CD14-positive monocyte (primary cell): ENCODE measurements around the gene MBNL3. TPM values are rescaled to one million over a fixed set of nuclear protein-coding genes. Genes with fewer than 3 reads are reported as not detected.

Source experiments
- DNase-seq, 3 donors: peaks; one replicate each; pipeline ENCODE4 v3.0.0-alpha.2; 2011 to 2022
- H2AFZ ChIP-seq: 2 replicates; pipeline ENCODE4 v1.6.0; 2012; ENCODE audit warnings: mild to moderate bottlenecking, low read depth, low read length, inconsistent platforms; ENCODE audit not compliant: insufficient read depth, poor library complexity, severe bottlenecking
- H3K27ac ChIP-seq, 2 donors: 1 replicate in 1 of 2; 2 replicates in 1 of 2; pipeline ENCODE4 v1.5.1; 2012 to 2013; ENCODE audit warnings: low read length in 2 of 2, control low read depth in 1 of 2, inconsistent platforms in 1 of 2, low read depth in 1 of 2, mild to moderate bottlenecking in 1 of 2
- H3K27me3 ChIP-seq, 2 donors: one replicate each; pipeline versions ENCODE4 v1.6.0 to v1.6.1; 2011 to 2013; ENCODE audit warnings: low read length in 2 of 2; ENCODE audit not compliant: control insufficient read depth in 2 of 2, insufficient read depth in 2 of 2
- H3K36me3 ChIP-seq, 2 donors: replicated peaks in 1 of 2; 1 replicate in 1 of 2; 2 replicates in 1 of 2; pipeline versions ENCODE4 v1.5.1 to v1.6.1; 2012 to 2013; ENCODE audit warnings: low read length in 2 of 2, control low read depth in 1 of 2, inconsistent platforms in 1 of 2, mild to moderate bottlenecking in 1 of 2; ENCODE audit not compliant: insufficient read depth in 2 of 2, control insufficient read depth in 1 of 2
- H3K4me1 ChIP-seq, 2 donors: 1 replicate in 1 of 2; 2 replicates in 1 of 2; pipeline versions ENCODE4 v1.5.1 to v1.6.1; 2012 to 2013; ENCODE audit warnings: low read length in 2 of 2, control low read depth in 1 of 2, inconsistent platforms in 1 of 2, mild to moderate bottlenecking in 1 of 2, moderate library complexity in 1 of 2; ENCODE audit not compliant: insufficient read depth in 2 of 2, control insufficient read depth in 1 of 2
- H3K4me2 ChIP-seq: replicated peaks from 2 replicates; pipeline ENCODE3; 2012; ENCODE audit warnings: low read length, moderate library complexity, mild to moderate bottlenecking; ENCODE audit not compliant: poor library complexity, severe bottlenecking; ENCODE audit errors: extremely low read depth
- H3K4me3 ChIP-seq, 3 experiments: fragments of 200-600 bp in 1 of 3; sonication (generic) in 1 of 3; replicated peaks in 1 of 3; 1 replicate in 2 of 3; 2 replicates in 1 of 3; pipeline ENCODE4 v1.5.1; 2011 to 2013; ENCODE audit warnings: low read length in 3 of 3, mild to moderate bottlenecking in 3 of 3, control low read depth in 2 of 3, low read depth in 2 of 3, inconsistent platforms in 1 of 3, moderate library complexity in 1 of 3
- H3K79me2 ChIP-seq: 2 replicates; pipeline ENCODE4 v1.6.0; 2012; ENCODE audit warnings: mild to moderate bottlenecking, control low read depth, inconsistent platforms, low read length, moderate library complexity; ENCODE audit not compliant: insufficient read depth
- H3K9ac ChIP-seq: 2 replicates; pipeline ENCODE4 v1.6.0; 2017; ENCODE audit warnings: low read length, mild to moderate bottlenecking; ENCODE audit not compliant: insufficient read depth, poor library complexity, severe bottlenecking
- H3K9me3 ChIP-seq, 2 donors: replicated peaks in 1 of 2; 1 replicate in 1 of 2; 2 replicates in 1 of 2; pipeline versions ENCODE4 v1.5.1 to v1.6.1; 2012 to 2013; ENCODE audit warnings: low read length in 2 of 2, control low read depth in 1 of 2; ENCODE audit not compliant: control insufficient read depth in 1 of 2, insufficient read depth in 1 of 2
- H4K20me1 ChIP-seq: 2 replicates; pipeline ENCODE4 v1.6.0; 2012; ENCODE audit warnings: mild to moderate bottlenecking, low read length, control low read depth, moderate library complexity; ENCODE audit not compliant: insufficient read depth
- H3K27ac Mint-ChIP-seq, 7 donors: one replicate each; pipeline ENCODE4 v1.8.0; 2020; ENCODE audit warnings: mild to moderate bottlenecking in 7 of 7, mixed read lengths in 7 of 7, moderate library complexity in 6 of 7, inconsistent platforms in 2 of 7
- H3K27me3 Mint-ChIP-seq, 3 donors: one replicate each; pipeline ENCODE4 v1.8.0; 2021 to 2022; ENCODE audit warnings: low read depth in 3 of 3, mild to moderate bottlenecking in 3 of 3, mixed read lengths in 3 of 3, moderate library complexity in 3 of 3, inconsistent platforms in 1 of 3
- H3K36me3 Mint-ChIP-seq, 2 donors: one replicate each; pipeline ENCODE4 v1.8.0; 2020; ENCODE audit warnings: mixed read lengths in 2 of 2, inconsistent platforms in 1 of 2, mild to moderate bottlenecking in 1 of 2
- H3K4me1 Mint-ChIP-seq: one replicate; pipeline ENCODE4 v1.8.0; 2020; ENCODE audit warnings: mild to moderate bottlenecking, mixed read lengths
- H3K4me3 Mint-ChIP-seq, 2 donors: one replicate each; pipeline ENCODE4 v1.8.0; 2020; ENCODE audit warnings: mild to moderate bottlenecking in 2 of 2, mixed read lengths in 2 of 2, moderate library complexity in 1 of 2
- H3K9me3 Mint-ChIP-seq, 7 donors: one replicate each; pipeline ENCODE4 v1.8.0; 2020 to 2022; ENCODE audit warnings: mixed read lengths in 7 of 7, mild to moderate bottlenecking in 6 of 7, moderate library complexity in 6 of 7, inconsistent platforms in 2 of 7
- CTCF ChIP-seq: fragments of 200-600 bp; IDR thresholded peaks from one replicate; pipeline ENCODE4 v1.8.0; 2022; ENCODE audit warnings: antibody characterized with exemption, mild to moderate bottlenecking
- WGBS: methylation state at CpG from one replicate; pipeline ENCODE4 v1.1.5; 2013; ENCODE audit warnings: missing lambda C conversion rate; ENCODE audit not compliant: insufficient coverage; 5-methylcytosine and 5-hydroxymethylcytosine counted together
- intact Hi-C, 2 donors: fragments of 100-400 bp; cut with micrococcal nuclease; formaldehyde crosslinking; loops; one replicate each; pipeline versions ENCODE4 v1.15.0 to v1.15.1; 2023
- polyA plus RNA-seq, 3 donors: library from polyadenylated mRNA; depleted of rRNA in 1 of 3; unstranded in 2 of 3; stranded (reverse) in 1 of 3; fragments of 300-500 nt in 2 of 3; fragments of >200 nt in 1 of 3; fragmentation: Illumina TruSeq in 2 of 3; gene quantifications; 1 replicate in 2 of 3; 2 replicates in 1 of 3; pipeline ENCODE4 v1.2.3, GENCODE V29; 2012 to 2021

MBNL3 gene
- polyA plus RNA-seq, 3 donors = 7.4 to 32.8 (median 22.4) TPM

- peaks cover 8 to 16% of the 10 kb centered on the region in 2 donors for H3K36me3 Mint-ChIP-seq
- no peak for TF ChIP-seq CTCF
- Histone ChIP-seq H3K4me2 (no peak overlapping the region), H4K20me1 (no peaks in the 10 kb centered on the region), H3K4me3 (no peak overlapping the region), H3K79me2 (no peaks in the 10 kb centered on the region), H2AFZ (no peak overlapping the region), H3K27me3 (peaks cover 0 to 4% of the 10 kb centered on the region in 2 donors), H3K4me1 (no peaks in the 10 kb centered on the region), H3K27ac (no peak overlapping the region), H3K9me3 (no peaks in the 10 kb centered on the region), H3K9ac (no peak overlapping the region), H3K36me3 (no peaks in the 10 kb centered on the region)
- no peak overlapping the region for H3K27ac Mint-ChIP-seq
- H3K4me3 Mint-ChIP-seq = no peak overlapping the region
- H3K27me3 Mint-ChIP-seq = peaks cover 0 to 6% (median 2%) of the 10 kb centered on the region in 3 donors
- WGBS = no CpG with 5 or more reads among the region's 2 CpGs
- H3K4me1 Mint-ChIP-seq = no peaks in the 10 kb centered on the region
- H3K9me3 Mint-ChIP-seq = no peaks in the 10 kb centered on the region
- DNase-seq = no peak
- intact Hi-C loops = no loop called here
These were observed 104.5 kb downstream of the MBNL3 start for GRCh38 chrX:132384301-132384700.

- Mint-ChIP-seq H3K27ac (no peak overlapping the region), H3K27me3 (peaks cover 0 to 5% (median 0%) of the 10 kb centered on the region in 3 donors), H3K36me3 (peaks cover 8 to 14% of the 10 kb centered on the region in 2 donors), H3K4me3 (no peak overlapping the region), H3K4me1 (no peaks in the 10 kb centered on the region), H3K9me3 (no peaks in the 10 kb centered on the region)
- no peak overlapping the region for H3K9ac ChIP-seq
- 100% methylated on average over 3 of the region's 7 CpGs for WGBS
- H3K36me3 ChIP-seq = no peaks in the 10 kb centered on the region
- H3K4me2 ChIP-seq = no peak overlapping the region
- intact Hi-C loops = no loop called here
- peaks cover 0 to 3% of the 10 kb centered on the region in 2 donors for H3K27me3 ChIP-seq
- H3K4me1 ChIP-seq = no peaks in the 10 kb centered on the region
- no peak overlapping the region for H3K27ac ChIP-seq
- TF ChIP-seq CTCF = no peak
- no peaks in the 10 kb centered on the region for H4K20me1 ChIP-seq
- H3K79me2 ChIP-seq = no peaks in the 10 kb centered on the region
- no peaks in the 10 kb centered on the region for H3K9me3 ChIP-seq
- DNase-seq = no peak
- H2AFZ ChIP-seq = no peak overlapping the region
- H3K4me3 ChIP-seq = no peak overlapping the region
These were observed 106.8 kb downstream of the MBNL3 start for GRCh38 chrX:132382068-132382467.
